ENCODE data around the gene LRRC4C. TPM values are rescaled to one million over a fixed set of nuclear protein-coding genes. Genes with fewer than 3 reads are reported as not detected.

LRRC4C gene
- total RNA-seq, 1 experiment from 2014 or later: not detected

GRCh38 chr11:41045266-41045665 is 414.2 kb downstream of the LRRC4C start:
- H3K4me3 Mint-ChIP-seq (ENCODE audit: low read depth, unreplicated experiment): no peak overlapping the region
- no peaks in the 10 kb centered on the region for H3K36me3 Mint-ChIP-seq (ENCODE audit: insufficient read depth, unreplicated experiment)
- CTCF ChIA-PET: interaction anchor here (0.8 kb wide), 1 partner anchor 1694 kb away, joined by 3 read pairs; no protein-coding TSS in a partner anchor
- no TSS peak for BruUV-seq (replicated peaks)
- no peaks in the 10 kb centered on the region for H3K4me1 Mint-ChIP-seq (ENCODE audit: low read depth, unreplicated experiment)
- no peak overlapping the region for H3K27ac Mint-ChIP-seq (ENCODE audit: unreplicated experiment)
- intact Hi-C loops (cut with micrococcal nuclease; ENCODE audit: unreplicated experiment): no loop called here
- H3K27me3 Mint-ChIP-seq (ENCODE audit: unreplicated experiment): no peaks in the 10 kb centered on the region
- H3K9me3 Mint-ChIP-seq (ENCODE audit: low read depth, unreplicated experiment): peaks cover 13% of the 10 kb centered on the region
- no peak for TF ChIP-seq CTCF (IDR thresholded peaks at IDR 0.05; ENCODE audit: unreplicated experiment)
- DNase-seq: no peak

GRCh38 chr11:41044747-41045146 is 414.7 kb downstream of the LRRC4C start:
- Mint-ChIP-seq H3K27ac (ENCODE audit: unreplicated experiment) (no peak overlapping the region), H3K27me3 (ENCODE audit: unreplicated experiment) (no peaks in the 10 kb centered on the region), H3K36me3 (ENCODE audit: insufficient read depth, unreplicated experiment) (no peaks in the 10 kb centered on the region), H3K4me3 (ENCODE audit: low read depth, unreplicated experiment) (no peak overlapping the region), H3K9me3 (ENCODE audit: low read depth, unreplicated experiment) (peaks cover 13% of the 10 kb centered on the region), H3K4me1 (ENCODE audit: low read depth, unreplicated experiment) (no peaks in the 10 kb centered on the region)
- no peak for DNase-seq
- CTCF ChIA-PET: interaction anchor here (0.8 kb wide), 1 partner anchor 1693 kb away, joined by 3 read pairs; no protein-coding TSS in a partner anchor
- no peak for TF ChIP-seq CTCF (IDR thresholded peaks at IDR 0.05; ENCODE audit: unreplicated experiment)
- BruUV-seq (replicated peaks): no TSS peak
- intact Hi-C loops (cut with micrococcal nuclease; ENCODE audit: unreplicated experiment): no loop called here

GRCh38 chr11:41042688-41043087 is 416.8 kb downstream of the LRRC4C start:
- Mint-ChIP-seq H3K36me3 (ENCODE audit: insufficient read depth, unreplicated experiment) (no peaks in the 10 kb centered on the region), H3K27me3 (ENCODE audit: unreplicated experiment) (no peaks in the 10 kb centered on the region)
- no peak for TF ChIP-seq CTCF (IDR thresholded peaks at IDR 0.05; ENCODE audit: unreplicated experiment)

GRCh38 chr11:41040474-41040873 is 419.0 kb downstream of the LRRC4C start:
- H3K36me3 Mint-ChIP-seq (ENCODE audit: insufficient read depth, unreplicated experiment): no peaks in the 10 kb centered on the region
- no peaks in the 10 kb centered on the region for H3K4me1 Mint-ChIP-seq (ENCODE audit: low read depth, unreplicated experiment)
- no TSS peak for BruUV-seq (replicated peaks)
- TF ChIP-seq CTCF (IDR thresholded peaks at IDR 0.05; ENCODE audit: unreplicated experiment): no peak
- H3K9me3 Mint-ChIP-seq (ENCODE audit: low read depth, unreplicated experiment): peaks cover 5% of the 10 kb centered on the region
- H3K27ac Mint-ChIP-seq (ENCODE audit: unreplicated experiment): no peak overlapping the region
- no peak overlapping the region for H3K4me3 Mint-ChIP-seq (ENCODE audit: low read depth, unreplicated experiment)
- CTCF ChIA-PET: no interaction called here
- DNase-seq: no peak
- intact Hi-C loops (cut with micrococcal nuclease; ENCODE audit: unreplicated experiment): no loop called here
- no peaks in the 10 kb centered on the region for H3K27me3 Mint-ChIP-seq (ENCODE audit: unreplicated experiment)

More at GRCh38 chr11:41042688-41043087, 416.8 kb downstream of the LRRC4C start:
- intact Hi-C loops (cut with micrococcal nuclease; ENCODE audit: unreplicated experiment): no loop called here
- H3K9me3 Mint-ChIP-seq (ENCODE audit: low read depth, unreplicated experiment): peaks cover 5% of the 10 kb centered on the region
- H3K27ac Mint-ChIP-seq (ENCODE audit: unreplicated experiment): no peak overlapping the region
- CTCF ChIA-PET: no interaction called here
- H3K4me1 Mint-ChIP-seq (ENCODE audit: low read depth, unreplicated experiment): no peaks in the 10 kb centered on the region
- H3K4me3 Mint-ChIP-seq (ENCODE audit: low read depth, unreplicated experiment): no peak overlapping the region
- no peak for DNase-seq
- no TSS peak for BruUV-seq (replicated peaks)
